T-helper 2 cell treated with Interferon-gamma antibody and Interleukin-4, amounts not matched to agents 100 ng/mL and 5 ng/mL, for 36 hours (primary cell): ENCODE measurements around the gene MRPS6. TPM values are rescaled to one million over a fixed set of nuclear protein-coding genes. Genes with fewer than 3 reads are reported as not detected.

Experiments used
- intact Hi-C: fragments of 100-400 bp; cut with micrococcal nuclease; formaldehyde crosslinking; loops from one replicate; pipeline ENCODE4 v1.15.1; 2023
- total RNA-seq: library from RNA; stranded (reverse); gene quantifications from 2 replicates; pipeline ENCODE4 v1.2.3, GENCODE V29; 2022

The MRPS6 gene
- total RNA-seq, 1 donor from 2014 or later = 75.8 TPM

GRCh38 chr21:34093083-34093482, 19.7 kb downstream of the MRPS6 start:
- intact Hi-C loops = loop anchor here (5.0 kb wide), 1 partner anchor 34 kb away; no protein-coding TSS in a partner anchor

DNA sequence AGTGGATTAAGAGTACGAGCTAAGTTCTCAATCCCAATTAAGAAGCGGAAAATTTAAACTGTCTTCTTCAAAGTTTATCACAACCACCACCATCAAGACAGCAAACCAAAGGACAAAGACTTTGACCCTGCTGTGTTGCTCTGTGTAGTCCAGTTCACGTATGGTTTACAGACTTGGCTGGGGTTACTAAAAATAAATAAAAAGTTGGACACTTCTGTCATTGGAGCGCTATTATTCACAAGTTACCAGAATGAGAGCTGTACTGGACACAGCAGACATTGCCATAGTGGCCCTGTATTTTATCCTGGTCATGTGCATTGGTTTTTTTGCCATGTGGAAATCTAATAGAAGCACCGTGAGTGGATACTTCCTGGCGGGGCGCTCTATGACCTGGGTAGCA, 21.6 kb downstream of the MRPS6 start:
- intact Hi-C loops = loop anchor here (5.0 kb wide), 1 partner anchor 32 kb away; no protein-coding TSS in a partner anchor

GRCh38 chr21:34097442-34097841, 24.1 kb downstream of the MRPS6 start:
- intact Hi-C loops = no loop called here

- intact Hi-C loops = no loop called here
These were observed 27.0 kb downstream of the MRPS6 start for GRCh38 chr21:34100337-34100736.

DNA sequence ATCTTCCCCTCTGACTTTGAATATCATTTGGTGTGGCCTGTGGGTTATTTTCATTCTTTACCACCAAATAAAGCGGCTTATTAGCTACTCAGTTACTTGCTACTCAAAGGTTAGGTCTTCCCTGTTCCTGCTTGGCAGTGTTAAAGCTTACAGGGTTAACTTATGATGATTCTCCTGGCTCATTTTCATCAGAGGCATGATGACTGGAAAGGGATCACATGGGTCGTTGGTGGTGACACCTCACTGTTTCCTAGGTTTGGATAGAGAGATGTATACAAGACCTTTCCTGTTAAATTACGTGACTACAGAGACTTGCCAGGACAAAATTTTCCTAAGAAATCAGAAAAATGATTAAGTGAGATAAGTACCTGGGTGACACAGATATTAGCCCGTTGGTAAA, 27.4 kb downstream of the MRPS6 start:
- intact Hi-C loops = no loop called here

DNA sequence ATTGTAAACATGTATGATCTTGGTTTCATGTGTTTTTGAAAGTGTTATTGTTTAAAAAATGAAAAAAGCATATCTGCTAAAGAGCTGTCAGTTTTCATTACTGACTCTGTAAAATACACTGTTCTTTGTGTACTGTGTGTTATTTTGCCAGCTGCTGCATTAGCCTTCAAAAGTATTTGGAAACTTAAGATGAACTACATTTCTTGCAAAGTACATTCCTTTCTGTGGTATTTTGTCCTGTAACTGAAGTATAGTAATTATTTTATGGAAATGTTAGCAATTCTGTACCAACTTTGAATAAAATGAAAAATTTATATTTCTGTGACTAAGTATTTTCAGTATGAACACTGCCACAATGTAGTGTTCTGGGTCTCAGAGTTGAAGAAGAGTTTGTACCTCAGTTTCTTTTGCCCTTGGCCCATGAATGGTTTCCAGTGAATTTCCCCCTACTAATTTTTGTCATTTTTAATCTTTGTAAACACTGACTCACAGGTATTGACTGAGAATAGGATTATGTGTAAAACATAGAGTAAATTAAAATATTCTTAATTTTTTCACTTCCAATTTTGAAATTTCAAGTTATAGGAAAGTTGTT, 32.7 kb downstream of the MRPS6 start:
- intact Hi-C loops = no loop called here

GRCh38 chr21:34107606-34108005, 34.2 kb downstream of the MRPS6 start:
- intact Hi-C loops = no loop called here

GRCh38 chr21:34109075-34109474, 35.7 kb downstream of the MRPS6 start:
- intact Hi-C loops = no loop called here

DNA sequence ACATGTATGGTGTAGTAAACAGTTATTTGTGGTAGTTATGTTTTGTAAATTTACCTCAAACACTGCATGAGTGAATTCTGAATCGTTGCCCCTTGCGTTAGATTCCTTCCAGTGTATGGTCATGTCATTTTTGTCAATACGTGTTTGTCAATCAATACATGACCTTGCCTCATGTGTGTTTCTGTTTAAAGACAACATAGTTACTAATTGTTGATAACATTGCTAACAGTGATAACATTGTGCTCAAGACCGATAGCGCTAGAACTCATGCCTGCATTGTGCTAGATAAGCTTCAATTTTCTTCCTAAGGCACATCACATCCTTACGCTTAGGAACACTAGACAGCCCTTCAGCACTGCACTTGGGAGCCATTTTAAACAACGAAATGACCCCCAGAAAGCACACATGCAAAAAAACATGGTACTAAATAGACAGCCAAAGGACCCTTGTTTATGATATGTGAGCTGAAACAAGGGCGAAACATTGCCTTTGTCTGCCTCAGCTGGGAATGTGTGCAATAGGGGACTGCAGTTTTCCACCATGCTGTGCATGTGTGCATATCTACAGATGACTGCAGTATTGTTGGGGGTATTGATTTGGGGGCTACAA, 37.3 kb downstream of the MRPS6 start:
- intact Hi-C loops = no loop called here

- intact Hi-C loops = no loop called here
These were observed 39.1 kb downstream of the MRPS6 start for GRCh38 chr21:34112316-34113033.

- intact Hi-C loops = no loop called here
These were observed 40.5 kb downstream of the MRPS6 start for GRCh38 chr21:34113842-34114241.

DNA sequence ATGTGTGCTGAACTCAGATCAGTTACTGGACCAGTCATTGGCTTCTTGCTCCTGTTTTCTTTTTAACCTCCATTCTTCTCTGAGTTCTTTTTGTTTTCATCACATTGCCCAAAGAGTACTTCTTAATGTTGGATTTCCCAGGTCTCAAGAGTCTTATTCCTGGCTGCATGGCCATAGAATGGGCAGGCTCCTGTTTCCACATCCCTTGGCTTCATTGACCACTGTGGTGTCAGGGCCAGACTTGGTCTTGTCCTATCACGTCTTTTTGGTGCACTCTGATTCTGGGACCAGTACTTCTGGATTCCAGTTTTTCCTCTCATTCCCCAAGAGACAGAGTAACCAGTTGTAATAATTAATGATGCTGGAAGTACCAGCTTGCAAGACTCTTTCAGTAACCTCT, 41.8 kb downstream of the MRPS6 start:
- intact Hi-C loops = no loop called here

DNA sequence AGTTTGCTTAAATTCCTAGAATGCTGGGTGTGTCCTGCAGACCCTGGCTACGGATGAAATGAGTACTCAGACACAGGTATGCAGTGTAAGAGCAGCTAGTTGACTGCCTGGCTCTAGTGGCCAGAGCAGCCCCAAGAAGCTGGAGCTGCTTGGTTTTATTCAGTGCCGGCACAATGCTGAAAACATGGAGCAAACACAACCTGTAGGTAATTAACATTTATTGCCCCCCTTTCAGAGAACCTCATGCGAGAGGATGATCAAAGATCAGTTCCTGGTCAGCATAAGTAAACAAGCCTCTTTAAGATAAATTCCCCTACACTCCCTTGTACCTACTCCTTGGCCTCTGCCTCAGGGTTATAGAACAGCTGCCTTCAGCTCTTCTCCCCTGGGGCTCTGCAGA, 43.2 kb downstream of the MRPS6 start:
- intact Hi-C loops = no loop called here

DNA sequence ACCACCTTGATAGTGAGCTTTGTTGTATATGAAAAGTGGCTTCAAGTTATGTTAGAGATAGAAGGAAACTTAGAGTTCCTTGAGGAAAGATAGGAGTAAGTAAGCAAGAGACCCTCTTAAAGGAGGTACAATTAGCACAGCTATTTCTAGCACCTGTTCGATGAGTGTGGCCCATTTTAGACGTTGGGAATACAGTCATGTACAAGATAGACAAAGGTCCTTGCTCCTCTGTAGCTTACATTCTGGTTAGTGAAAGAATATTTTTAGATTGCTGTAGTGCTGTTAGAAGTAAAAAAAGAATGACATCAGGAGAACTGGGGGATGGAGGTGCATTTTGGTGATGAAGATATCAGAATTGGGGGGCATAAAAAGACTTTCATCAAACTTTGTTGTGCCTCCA, 47.5 kb downstream of the MRPS6 start:
- intact Hi-C loops = no loop called here

DNA sequence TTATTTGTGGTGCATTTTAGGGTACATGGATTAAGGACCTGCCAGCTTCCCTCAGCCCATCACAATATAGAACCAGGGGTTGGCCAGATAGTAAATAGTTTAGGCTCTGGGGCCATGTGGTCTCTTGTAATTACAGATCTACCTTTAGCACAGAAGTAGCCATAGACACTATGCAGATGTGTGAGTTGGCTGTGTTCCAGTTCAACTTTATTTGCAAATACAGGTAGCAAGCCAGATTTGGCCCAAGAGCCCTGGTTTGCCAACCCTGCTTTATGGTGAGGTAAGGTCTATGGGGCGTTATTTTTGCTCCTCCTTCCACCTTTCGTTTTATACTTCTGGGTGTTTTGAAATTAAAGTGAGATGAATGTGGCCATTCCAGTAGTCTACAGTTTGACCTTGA, 48.7 kb downstream of the MRPS6 start:
- intact Hi-C loops = no loop called here

DNA sequence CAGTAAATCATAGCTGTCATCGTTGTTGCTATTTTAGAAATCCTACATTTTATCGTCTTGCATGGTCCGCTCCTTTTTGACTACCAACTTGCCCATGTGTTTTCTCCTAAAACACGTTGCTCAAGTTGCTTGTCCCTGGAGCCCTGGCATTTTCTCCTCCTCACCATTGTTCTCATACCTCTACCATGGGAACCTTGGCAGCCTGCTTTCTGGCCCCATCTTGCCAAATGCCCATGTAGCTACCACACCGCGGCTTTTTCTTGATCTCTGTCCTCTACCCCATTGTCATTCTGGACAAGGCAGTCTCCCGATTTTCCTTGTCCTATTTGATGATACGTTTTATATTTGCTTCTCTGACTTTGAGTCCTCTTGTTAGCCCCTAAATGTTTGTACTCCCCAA, 50.2 kb downstream of the MRPS6 start:
- intact Hi-C loops = no loop called here

GRCh38 chr21:34126269-34126668, 52.9 kb downstream of the MRPS6 start:
- intact Hi-C loops = loop anchor here (5.0 kb wide), 3 partner anchors 34 to 221 kb away; no protein-coding TSS in a partner anchor

GRCh38 chr21:34126691-34127090, 53.3 kb downstream of the MRPS6 start:
- intact Hi-C loops = loop anchor here (5.0 kb wide), 3 partner anchors 34 to 221 kb away; no protein-coding TSS in a partner anchor

GRCh38 chr21:34128124-34128523, 54.7 kb downstream of the MRPS6 start:
- intact Hi-C loops = loop anchor here (2.0 to 5.0 kb wide), 4 partner anchors 36 to 219 kb away; no protein-coding TSS in a partner anchor

DNA sequence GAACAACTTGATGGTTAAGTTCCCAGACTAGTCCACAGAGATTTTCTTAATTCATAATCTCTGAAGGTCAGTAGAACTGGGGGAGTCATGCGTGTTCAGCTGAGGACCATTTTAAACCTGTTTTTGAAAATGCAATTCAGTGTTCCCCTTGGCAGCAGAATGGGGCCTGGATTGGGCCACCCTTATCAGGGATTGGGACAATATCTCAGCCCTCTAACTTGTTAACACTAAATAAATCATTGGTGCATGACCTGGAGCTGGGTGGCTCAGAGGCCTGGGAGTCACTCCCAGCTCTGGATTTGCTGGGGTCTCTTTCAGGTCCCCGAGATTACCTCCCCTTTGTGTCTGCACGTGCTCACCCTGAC, 55.3 kb downstream of the MRPS6 start:
- intact Hi-C loops = loop anchor here (1.0 to 5.0 kb wide), 6 partner anchors 36 to 219 kb away; no protein-coding TSS in a partner anchor

- intact Hi-C loops = loop anchor here (1.0 to 5.0 kb wide), 6 partner anchors 37 to 218 kb away; no protein-coding TSS in a partner anchor
These were observed 55.9 kb downstream of the MRPS6 start for GRCh38 chr21:34129039-34129891.
